Mucosa of descending colon (tissue), 3 donors: Measurements from ENCODE around the gene CNOT3. TPM values are rescaled to one million over a fixed set of nuclear protein-coding genes. Genes with fewer than 3 reads are reported as not detected.
"Not testable (repeated sequence)": the region's sequence is repeated elsewhere in the genome, so short reads cannot be mapped to it uniquely, and the experiment has no call there.

ENCODE experiments used
- ATAC-seq: fragments of 200-7000 bp; cut with Tn5 transposase; one replicate; pipeline ENCODE4 v1.9.1; 2020; ENCODE audit warnings: mild to moderate bottlenecking, moderate library complexity
- DNase-seq, 3 donors: peaks; one replicate each; pipeline ENCODE4 v3.0.0-alpha.2; 2020
- H3K36me3 ChIP-seq: fragments of 200-600 bp; one replicate; pipeline ENCODE4 v1.8.0; 2021; ENCODE audit warnings: low read depth, mild to moderate bottlenecking
- H3K4me1 ChIP-seq: fragments of 200-600 bp; one replicate; pipeline ENCODE4 v1.8.0; 2021; ENCODE audit warnings: low read depth, mild to moderate bottlenecking
- H3K4me3 ChIP-seq: fragments of 200-600 bp; one replicate; pipeline ENCODE4 v1.8.0; 2021; ENCODE audit warnings: mild to moderate bottlenecking
- H3K9me3 ChIP-seq: fragments of 200-600 bp; one replicate; pipeline ENCODE4 v1.8.0; 2021; ENCODE audit warnings: mild to moderate bottlenecking
- intact Hi-C, 2 donors: fragments of 100-400 bp; cut with DNase I in 1 of 2; cut with micrococcal nuclease in 1 of 2; formaldehyde crosslinking; loops; one replicate each; pipeline versions ENCODE4 v1.11.0 to v1.11.1; 2022; cut with DNase I, micrococcal nuclease
- long read RNA-seq, 2 donors: library from polyadenylated mRNA; unstranded; transcript quantifications; one replicate each; pipeline ENCODE4 v2.0.0, GENCODE V29; 2019 to 2021
- total RNA-seq, 3 donors: library from RNA; stranded (reverse); fragmentation: NEBNext Ultra II Directional in 2 of 3; extraction: Animal tissue kit (Norgen Biotek cat#: 25700) in 2 of 3; gene quantifications; one replicate each; pipeline versions ENCODE4 v1.2.1 to v1.2.4, GENCODE V29; 2021 to 2023
- TF ChIP-seq, protein P1 (sequence below): fragments of 200-600 bp; IDR thresholded peaks from one replicate; pipeline ENCODE4 v1.8.0; 2022; ENCODE audit warnings: antibody characterized with exemption, mild to moderate bottlenecking
- donor health status: DM: no; HTN: no; CAD: no; lungs with moderate emphysema.
- donor health status: DM: no; HTN: no; CAD: no.
- donor health status: DM: no; HTN: yes; CAD: no.

Gene CNOT3
- total RNA-seq = 10 to 100 TPM; 42.4 to 47.9 (median 43.7) TPM
- long read RNA-seq, donor 1, partial matches to known transcripts = 5 of 15 reads
- long read RNA-seq, donor 1, other reads (novel, unspliced or antisense) = 7 of 15 reads
- long read RNA-seq, donor 2, partial matches to known transcripts = 0 of 1 reads
- long read RNA-seq, donor 2, other reads (novel, unspliced or antisense) = 1 of 1 reads

- Histone ChIP-seq H3K4me1 (peaks cover 35% of the 10 kb centered on the region), H3K36me3 (peaks cover 7% of the 10 kb centered on the region), H3K9me3 (no peaks in the 10 kb centered on the region), H3K4me3 (peak within 1 kb of the TSS; percentile 99)
- ATAC-seq (no peak), DNase-seq (peak in 2 of 3 donors; percentile 63 to 73)
- intact Hi-C loops = no loop called here
- TF ChIP-seq, protein P1, sequence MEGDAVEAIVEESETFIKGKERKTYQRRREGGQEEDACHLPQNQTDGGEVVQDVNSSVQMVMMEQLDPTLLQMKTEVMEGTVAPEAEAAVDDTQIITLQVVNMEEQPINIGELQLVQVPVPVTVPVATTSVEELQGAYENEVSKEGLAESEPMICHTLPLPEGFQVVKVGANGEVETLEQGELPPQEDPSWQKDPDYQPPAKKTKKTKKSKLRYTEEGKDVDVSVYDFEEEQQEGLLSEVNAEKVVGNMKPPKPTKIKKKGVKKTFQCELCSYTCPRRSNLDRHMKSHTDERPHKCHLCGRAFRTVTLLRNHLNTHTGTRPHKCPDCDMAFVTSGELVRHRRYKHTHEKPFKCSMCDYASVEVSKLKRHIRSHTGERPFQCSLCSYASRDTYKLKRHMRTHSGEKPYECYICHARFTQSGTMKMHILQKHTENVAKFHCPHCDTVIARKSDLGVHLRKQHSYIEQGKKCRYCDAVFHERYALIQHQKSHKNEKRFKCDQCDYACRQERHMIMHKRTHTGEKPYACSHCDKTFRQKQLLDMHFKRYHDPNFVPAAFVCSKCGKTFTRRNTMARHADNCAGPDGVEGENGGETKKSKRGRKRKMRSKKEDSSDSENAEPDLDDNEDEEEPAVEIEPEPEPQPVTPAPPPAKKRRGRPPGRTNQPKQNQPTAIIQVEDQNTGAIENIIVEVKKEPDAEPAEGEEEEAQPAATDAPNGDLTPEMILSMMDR = no peak
Measured at GRCh38 chr19:54137699-54138488, at the start of gene CNOT3. TSS of gene CNOT3 (plus strand) at chr19:54137762. CDS start at chr19:54142979, 5,217 bp downstream.

DNA sequence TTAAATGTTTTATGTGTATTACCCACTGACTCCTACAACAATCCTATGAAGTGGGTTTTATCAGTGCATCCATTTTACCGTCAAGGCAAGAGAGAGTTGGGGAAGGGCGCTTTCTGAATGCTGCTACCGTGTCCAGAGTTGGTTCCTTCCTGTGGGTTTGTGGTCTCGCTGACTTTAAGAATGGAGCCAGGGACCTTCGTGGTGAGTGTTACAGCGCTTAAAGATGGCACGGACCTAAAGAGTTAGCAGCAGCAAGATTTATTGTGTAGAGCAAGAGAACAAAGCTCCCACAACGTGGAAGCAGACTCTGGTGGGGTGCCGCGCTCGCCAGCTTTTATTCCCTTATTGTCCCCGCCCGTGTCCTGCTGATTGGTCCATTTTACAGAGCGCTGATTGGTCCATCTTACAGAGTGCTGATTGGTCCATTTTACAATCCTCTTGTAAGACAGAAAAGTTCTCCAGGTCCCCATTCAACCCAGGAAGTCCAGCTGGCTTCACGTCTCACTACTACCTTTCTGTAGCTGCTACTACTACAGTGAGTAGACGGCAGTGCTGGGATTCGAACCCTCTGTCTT lies 43.0 kb upstream of the CNOT3 start:
- DNase-seq (no peak), ATAC-seq (no peak)
- TF ChIP-seq, protein P1 = no peak
- Histone ChIP-seq H3K9me3 (no peaks in the 10 kb centered on the region), H3K4me1 (peaks cover 6% of the 10 kb centered on the region), H3K36me3 (no peaks in the 10 kb centered on the region), H3K4me3 (no peak overlapping the region)
- intact Hi-C loops = no loop called here

- ATAC-seq (no peak), DNase-seq (peak in 1 of 3 donors; percentile 54)
- intact Hi-C loops = no loop called here
- no peak overlapping the region for H3K4me3 ChIP-seq
- TF ChIP-seq, protein P1 = no peak
- no peaks in the 10 kb centered on the region for H3K36me3 ChIP-seq
- peaks cover 6% of the 10 kb centered on the region for H3K4me1 ChIP-seq
- no peaks in the 10 kb centered on the region for H3K9me3 ChIP-seq
Measured at GRCh38 chr19:54095136-54095858, 42.3 kb upstream of the CNOT3 start.

DNA sequence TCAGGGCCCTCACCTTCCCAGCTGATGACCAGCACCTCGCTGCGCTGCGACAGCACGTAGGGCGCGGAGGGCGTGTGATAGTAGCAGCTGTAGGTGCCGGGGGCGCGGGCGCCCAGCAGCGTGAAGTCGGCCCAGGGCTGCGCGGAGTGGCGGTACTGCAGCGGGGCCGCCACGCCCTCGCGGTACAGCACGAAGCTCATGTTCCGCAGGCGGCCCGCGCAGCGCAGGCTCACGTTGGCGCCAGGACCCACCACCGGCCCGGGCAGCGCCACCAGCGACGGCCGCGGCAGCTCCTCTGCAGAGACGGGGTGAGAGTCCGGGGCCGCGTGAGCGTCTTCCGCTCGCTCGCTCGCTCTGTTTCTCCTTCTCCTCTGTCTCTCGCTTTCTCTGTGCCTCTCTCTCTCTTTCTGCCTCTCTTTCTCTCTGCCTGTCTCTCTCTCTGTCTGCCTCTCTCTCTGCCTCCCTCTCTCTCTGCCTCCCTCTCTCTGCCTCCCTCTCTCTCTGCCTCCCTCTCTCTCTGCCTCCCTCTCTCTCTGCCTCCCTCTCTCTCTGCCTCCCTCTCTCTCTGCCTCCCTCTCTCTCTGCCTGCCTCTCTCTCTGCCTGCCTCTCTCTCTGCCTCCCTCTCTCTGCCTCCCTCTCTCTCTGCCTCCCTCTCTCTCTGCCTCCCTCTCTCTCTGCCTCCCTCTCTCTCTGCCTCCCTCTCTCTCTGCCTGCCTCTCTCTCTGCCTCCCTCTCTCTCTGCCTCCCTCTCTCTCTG lies 41.5 kb upstream of the CNOT3 start:
- H3K9me3 ChIP-seq, H3K4me3 ChIP-seq, H3K36me3 ChIP-seq, H3K4me1 ChIP-seq, intact Hi-C loops: not testable (repeated sequence)
- ATAC-seq (peak; percentile 88), DNase-seq (peak; percentile 32 to 72 (median 64))

GRCh38 chr19:54096617-54097106 lies 40.9 kb upstream of the CNOT3 start:
- TF ChIP-seq, protein P1 = no peak
- intact Hi-C loops = no loop called here
- DNase-seq (no peak), ATAC-seq (peak; percentile 73)
- Histone ChIP-seq H3K4me3 (no peak overlapping the region), H3K4me1 (peaks cover 6% of the 10 kb centered on the region), H3K36me3 (no peaks in the 10 kb centered on the region), H3K9me3 (no peaks in the 10 kb centered on the region)
